GM21360 (cell line): ENCODE results near the gene TSSK6.
A peak's percentile ranks its signal among the peaks of the same experiment; 100 is the strongest.

Experiments used
- ATAC-seq: cut with Tn5 transposase; IDR thresholded peaks from one replicate; pipeline ENCODE4 v1.9.1; 2021; ENCODE audit warnings: mild to moderate bottlenecking, moderate library complexity; ENCODE audit not compliant: unreplicated experiment

Gene TSSK6

DNA sequence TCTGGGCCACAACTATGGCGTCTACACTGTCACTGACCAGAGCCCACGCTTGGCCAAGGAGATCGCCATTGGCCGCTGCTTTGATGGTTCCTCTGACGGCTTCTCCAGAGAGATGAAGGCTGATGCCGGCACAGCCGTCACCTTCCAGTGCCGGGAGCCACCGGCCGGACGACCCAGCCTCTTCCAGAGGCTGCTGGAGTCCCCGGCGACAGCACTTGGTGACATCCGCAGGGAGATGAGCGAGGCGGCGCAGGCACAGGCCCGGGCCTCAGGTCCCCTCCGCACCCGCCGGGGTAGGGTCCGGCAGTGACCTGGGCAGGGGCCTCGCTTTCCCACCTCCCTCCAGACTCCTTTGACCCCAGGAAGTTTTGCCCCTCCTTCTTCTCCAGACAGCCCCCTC is 30.4 kb upstream of the TSSK6 start:
- ATAC-seq: no peak

DNA sequence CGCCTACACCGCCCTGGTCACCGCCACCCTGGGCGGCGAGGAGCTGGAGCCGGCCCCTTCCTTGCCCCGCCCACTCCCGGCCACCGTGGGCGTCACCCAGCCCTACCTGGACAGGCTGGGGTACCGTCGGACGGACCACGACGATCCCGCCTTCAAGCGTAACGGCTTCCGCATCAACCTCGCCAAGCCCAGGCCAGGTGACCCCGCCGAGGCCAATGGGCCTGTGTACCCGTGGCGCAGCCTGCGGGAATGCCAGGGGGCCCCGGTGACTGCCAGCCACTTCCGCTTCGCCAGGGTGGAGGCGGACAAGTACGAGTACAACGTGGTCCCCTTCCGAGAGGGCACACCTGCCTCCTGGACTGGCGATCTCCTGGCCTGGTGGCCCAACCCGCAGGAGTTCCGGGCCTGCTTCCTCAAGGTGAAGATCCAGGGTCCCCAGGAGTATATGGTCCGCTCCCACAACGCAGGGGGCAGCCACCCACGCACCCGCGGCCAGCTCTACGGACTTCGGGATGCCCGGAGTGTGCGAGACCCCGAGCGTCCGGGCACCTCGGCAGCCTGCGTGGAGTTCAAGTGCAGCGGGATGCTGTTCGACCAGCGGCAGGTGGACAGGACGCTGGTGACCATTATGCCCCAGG is 29.7 kb upstream of the TSSK6 start:
- no peak for ATAC-seq

DNA sequence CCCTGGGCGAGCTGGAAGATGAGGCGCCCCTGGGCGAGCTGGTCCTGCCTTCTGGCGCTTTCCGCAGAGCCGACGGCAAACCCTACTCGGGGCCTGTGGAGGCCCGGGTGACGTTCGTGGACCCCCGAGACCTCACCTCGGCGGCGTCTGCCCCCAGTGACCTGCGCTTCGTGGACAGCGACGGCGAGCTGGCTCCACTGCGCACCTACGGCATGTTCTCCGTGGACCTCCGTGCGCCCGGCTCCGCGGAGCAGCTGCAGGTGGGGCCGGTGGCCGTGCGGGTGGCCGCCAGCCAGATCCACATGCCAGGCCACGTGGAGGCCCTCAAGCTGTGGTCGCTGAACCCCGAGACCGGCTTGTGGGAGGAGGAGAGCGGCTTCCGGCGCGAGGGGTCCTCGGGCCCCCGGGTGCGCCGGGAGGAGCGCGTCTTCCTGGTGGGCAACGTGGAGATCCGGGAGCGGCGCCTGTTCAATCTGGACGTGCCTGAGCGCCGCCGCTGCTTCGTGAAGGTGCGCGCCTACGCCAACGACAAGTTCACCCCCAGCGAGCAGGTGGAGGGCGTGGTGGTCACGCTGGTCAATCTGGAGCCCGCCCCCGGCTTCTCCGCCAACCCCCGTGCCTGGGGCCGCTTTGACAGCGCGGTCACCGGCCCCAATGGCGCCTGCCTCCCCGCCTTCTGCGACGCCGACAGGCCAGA is 29.1 kb upstream of the TSSK6 start:
- no peak for ATAC-seq

- no peak for ATAC-seq
These were observed 28.3 kb upstream of the TSSK6 start for GRCh38 chr19:19543640-19544039.

- no peak for ATAC-seq
These were observed 27.8 kb upstream of the TSSK6 start for GRCh38 chr19:19543101-19543500.

GRCh38 chr19:19542507-19542906 is 27.2 kb upstream of the TSSK6 start:
- ATAC-seq: no peak

DNA sequence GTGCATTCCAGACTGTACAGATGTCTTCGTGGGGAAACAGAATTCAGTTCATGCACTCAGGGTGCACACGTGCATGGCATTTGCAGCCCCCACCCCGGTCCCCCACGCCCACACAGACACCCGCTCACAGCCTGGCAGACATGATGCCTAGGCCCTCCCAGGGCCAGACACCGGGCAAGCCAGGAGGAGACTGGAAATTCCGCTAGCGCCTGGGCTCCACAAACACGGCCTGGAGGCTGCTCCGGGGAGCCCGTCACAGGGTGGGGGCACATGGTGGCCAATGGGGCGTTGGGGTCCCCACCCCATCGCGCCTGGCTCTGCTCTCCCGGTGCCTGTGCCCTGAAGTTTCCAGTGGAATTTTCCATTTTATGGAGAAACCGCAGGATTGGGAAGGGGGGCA is 26.3 kb upstream of the TSSK6 start:
- ATAC-seq: no peak

GRCh38 chr19:19540715-19541515 is 25.6 kb upstream of the TSSK6 start:
- peak; percentile 63 for ATAC-seq

GRCh38 chr19:19540064-19540714 is 24.8 kb upstream of the TSSK6 start:
- no peak for ATAC-seq

- no peak for ATAC-seq
These were observed 24.3 kb upstream of the TSSK6 start for GRCh38 chr19:19539698-19540063.

GRCh38 chr19:19538785-19539166 is 23.4 kb upstream of the TSSK6 start:
- no peak for ATAC-seq

DNA sequence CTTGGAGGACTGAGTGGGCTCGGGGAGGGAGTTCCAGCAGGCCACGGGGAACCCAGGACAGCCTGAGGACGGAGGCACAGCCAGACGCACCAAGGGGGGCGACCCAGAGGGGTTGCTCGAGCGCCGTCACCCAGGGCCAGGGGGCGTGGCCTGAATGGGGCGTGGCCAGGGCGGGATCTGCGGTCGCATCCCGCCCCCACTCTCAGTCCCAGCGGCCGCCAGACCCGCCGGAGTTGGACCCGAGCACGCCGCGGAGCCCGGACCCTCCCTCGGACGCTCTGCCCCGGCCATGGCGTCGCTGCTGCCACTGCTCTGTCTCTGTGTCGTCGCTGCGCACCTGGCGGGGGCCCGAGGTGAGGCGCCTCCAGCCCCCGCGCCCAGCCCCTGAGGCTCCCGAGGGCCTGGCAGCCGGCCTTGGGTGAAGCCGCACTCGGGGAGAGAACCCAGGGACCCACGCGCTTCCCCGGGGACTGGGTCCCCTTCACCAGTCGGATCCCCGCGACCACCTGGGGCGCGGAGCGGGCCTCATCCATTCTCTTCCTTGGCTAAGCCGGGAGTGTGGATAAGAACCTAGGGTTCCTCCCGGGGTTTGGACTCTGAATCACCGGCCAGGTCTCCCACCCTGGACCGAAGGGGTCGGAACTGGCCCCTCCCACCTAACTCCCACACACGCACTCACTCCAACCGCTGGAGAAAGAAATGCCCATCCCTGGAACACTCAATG is 22.9 kb upstream of the TSSK6 start, which contains the start of gene CILP2:
CILP2 (plus strand) TSS at position 205 of the 724 bp plus-strand sequence; CDS start at position 290, 85 bp downstream.
- ATAC-seq: no peak

DNA sequence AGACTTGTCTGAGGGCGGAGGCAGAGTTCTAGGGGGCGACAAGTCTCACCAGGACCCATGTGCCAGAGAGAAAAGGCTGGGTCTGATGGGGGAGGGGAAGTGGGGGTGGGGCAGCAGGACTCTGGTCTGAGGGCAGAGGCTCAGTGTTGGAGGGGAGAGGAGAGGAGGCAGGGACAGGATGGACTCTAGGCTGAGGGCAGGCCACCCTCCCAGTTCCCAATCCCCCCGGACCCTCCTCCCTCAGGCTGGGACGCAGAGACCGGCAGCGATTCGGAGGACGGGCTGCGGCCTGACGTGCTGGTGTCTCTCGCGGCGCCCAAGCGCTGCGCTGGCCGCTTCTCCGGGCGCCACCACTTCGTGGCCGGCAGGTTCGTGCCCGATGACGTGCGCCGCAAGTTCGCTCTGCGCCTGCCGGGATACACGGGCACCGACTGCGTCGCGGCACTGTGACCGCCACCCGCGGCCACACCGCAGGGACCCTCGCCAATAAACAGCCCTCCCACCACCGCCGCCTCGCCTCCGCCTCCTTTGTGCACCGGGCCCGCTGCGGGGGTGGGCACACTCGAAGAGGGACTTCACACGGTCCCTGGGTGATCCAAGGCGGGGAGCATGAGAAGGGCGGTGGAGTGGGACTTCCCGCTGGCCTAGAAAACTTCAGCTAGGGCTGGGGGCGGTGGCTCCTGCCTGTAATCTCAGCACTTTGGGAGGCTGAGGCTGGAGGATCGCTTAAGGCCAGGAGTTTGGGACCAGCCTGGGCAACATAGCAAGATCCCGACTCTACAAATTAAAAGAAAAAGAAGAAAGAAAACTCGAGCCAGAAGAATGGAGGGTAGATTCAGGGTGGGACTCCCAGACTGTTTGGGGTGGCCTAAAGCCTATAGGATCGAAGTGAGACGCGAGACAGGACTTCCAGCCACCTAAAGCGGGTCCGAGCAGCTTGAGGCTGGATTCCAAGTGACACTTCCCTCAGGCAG is 22.0 kb upstream of the TSSK6 start:
- ATAC-seq: no peak

DNA sequence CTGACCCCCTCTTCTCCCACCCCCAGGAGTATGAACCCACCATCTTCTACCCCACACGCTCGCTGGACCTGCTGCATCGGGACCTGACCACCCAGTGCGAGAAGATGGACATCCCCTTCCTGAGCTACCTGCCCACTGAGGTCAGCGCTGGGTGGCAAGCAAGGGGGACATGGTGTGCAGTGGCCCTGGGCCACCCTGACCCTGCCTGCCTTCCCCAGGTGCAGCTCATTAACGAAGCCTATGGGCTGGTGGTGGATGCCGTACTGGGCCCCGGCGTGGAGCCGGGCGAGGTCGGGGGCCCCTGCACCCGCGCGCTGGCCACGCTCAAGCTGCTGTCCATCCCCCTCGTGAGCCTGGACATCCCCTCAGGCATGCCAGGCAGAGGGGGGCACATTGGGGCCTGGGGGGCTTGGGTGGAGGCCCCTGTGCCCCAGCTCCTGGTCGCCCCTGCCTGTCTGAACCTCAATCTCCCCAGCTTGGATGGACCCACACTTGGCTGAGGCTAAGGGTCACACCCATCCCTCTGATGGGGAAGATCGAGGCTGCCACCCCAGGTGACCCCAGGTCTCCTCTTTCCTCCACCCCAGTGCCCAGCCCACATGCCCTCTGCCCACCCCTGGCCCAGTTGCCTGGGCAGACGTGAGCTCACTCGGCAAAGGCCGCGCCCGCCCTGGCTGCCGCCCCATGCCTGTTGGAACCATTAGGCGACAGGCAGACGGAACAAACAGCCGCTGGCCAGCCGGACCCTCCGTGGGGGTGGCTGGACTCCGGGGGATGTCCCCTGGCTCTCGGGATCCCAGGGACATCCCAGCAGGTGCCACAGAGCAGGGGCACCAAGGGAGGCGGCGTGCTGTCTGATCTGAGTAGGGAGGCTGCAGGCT is 20.2 kb upstream of the TSSK6 start:
- ATAC-seq: no peak

GRCh38 chr19:19534556-19535265 is 19.4 kb upstream of the TSSK6 start:
- no peak for ATAC-seq

- no peak for ATAC-seq
These were observed 18.5 kb upstream of the TSSK6 start for GRCh38 chr19:19533841-19534240.

GRCh38 chr19:19532806-19533701 is 17.7 kb upstream of the TSSK6 start:
- no peak for ATAC-seq
